PC-3 (cell line): ENCODE results near the gene MYO1H.

Experiments
- CTCF ChIP-seq: fragments of 300-600 bp; sonication (generic); conservative IDR thresholded peaks from 2 replicates; pipeline ENCODE4 v1.5.1; 2017; ENCODE audit warnings: antibody characterized with exemption, low read depth, mild to moderate bottlenecking, low read length
- EZH2 ChIP-seq: fragments of 300-600 bp; sonication (generic); IDR thresholded peaks from one replicate; pipeline ENCODE4 v1.6.1; 2017; ENCODE audit warnings: antibody characterized with exemption, mild to moderate bottlenecking, low read length; ENCODE audit not compliant: unreplicated experiment
- EZH2phosphoT487 ChIP-seq: fragments of 300-600 bp; sonication (generic); IDR thresholded peaks from 2 replicates; pipeline ENCODE4 v1.6.1; 2018; ENCODE audit warnings: mild to moderate bottlenecking, antibody characterized with exemption, low read length, borderline replicate concordance

- TF ChIP-seq CTCF (no peak), EZH2 (no peak), EZH2phosphoT487 (no peak)
These were observed 73.8 kb downstream of the MYO1H start for GRCh38 chr12:109421355-109422087.
